PC-9 (cell line): ENCODE measurements around the gene PLS3.

Source experiments
- CTCF ChIP-seq: fragments of 200-600 bp; sonication (generic); conservative IDR thresholded peaks from 2 replicates; pipeline ENCODE4 v1.6.1; 2017; ENCODE audit warnings: mixed run types, antibody characterized with exemption, mild to moderate bottlenecking, moderate library complexity
- EZH2 ChIP-seq: fragments of 200-600 bp; sonication (generic); IDR thresholded peaks from 2 replicates; pipeline ENCODE4 v1.8.0; 2017; ENCODE audit warnings: antibody characterized with exemption, low read depth

- TF ChIP-seq EZH2 = no peak
- TF ChIP-seq CTCF = no peak
Observed at GRCh38 chrX:115560211-115560977, 580 bp upstream of the PLS3 start.
